HG03108 (cell line): Measurements from ENCODE around the gene C10orf143.

ENCODE experiments used
- ATAC-seq: cut with Tn5 transposase; IDR thresholded peaks from one replicate; pipeline ENCODE4 v1.9.1; 2021; ENCODE audit warnings: moderate library complexity; ENCODE audit not compliant: unreplicated experiment

Gene C10orf143

DNA sequence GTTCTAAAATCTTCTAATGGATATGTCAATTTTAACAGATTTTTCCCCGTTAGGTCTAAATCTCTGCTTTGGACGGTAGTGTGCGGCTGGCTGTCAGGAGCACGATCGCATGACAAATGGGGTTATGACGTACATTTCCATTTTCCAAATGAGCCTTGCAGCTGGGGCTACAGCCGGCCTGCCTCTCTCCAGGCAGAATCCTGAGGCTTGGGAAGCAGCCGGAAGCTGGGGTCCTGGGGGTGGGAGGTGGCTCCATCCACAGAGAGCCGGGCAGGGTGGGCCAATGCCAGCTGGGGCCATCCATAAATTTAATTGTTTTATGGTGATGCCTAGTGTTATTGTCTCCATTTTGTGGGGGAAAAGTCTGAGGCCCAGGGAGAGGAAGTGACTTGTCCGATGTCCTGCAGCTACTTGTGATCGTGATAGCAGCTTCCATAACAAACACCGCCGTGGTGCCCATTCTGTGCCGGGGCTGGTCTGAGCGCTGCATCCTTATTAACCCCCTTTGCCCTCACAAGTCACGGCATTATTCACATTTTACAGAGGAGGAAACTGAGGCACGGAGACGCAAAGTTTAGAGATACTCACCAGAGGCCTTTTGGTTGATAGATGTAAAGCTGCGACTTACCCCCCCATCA lies 93.5 kb downstream of the C10orf143 start:
- no peak for ATAC-seq

GRCh38 chr10:130016095-130016494 lies 94.5 kb downstream of the C10orf143 start:
- no peak for ATAC-seq

- ATAC-seq, result no peak
Observed at GRCh38 chr10:130015075-130015695, 95.4 kb downstream of the C10orf143 start.

GRCh38 chr10:130014263-130015074 lies 96.2 kb downstream of the C10orf143 start:
- no peak for ATAC-seq
